ENCODE data around the gene PLIN4. TPM values are rescaled to one million over a fixed set of nuclear protein-coding genes. Genes with fewer than 3 reads are reported as not detected.

The PLIN4 gene
- total and polyA plus RNA-seq, 9 of the 15 experiments (the other 6 are each of a cell fraction or from before 2014, with no cell fraction given), result 0.04 to 0.16 (median 0.07) TPM; not detected in 3

DNA sequence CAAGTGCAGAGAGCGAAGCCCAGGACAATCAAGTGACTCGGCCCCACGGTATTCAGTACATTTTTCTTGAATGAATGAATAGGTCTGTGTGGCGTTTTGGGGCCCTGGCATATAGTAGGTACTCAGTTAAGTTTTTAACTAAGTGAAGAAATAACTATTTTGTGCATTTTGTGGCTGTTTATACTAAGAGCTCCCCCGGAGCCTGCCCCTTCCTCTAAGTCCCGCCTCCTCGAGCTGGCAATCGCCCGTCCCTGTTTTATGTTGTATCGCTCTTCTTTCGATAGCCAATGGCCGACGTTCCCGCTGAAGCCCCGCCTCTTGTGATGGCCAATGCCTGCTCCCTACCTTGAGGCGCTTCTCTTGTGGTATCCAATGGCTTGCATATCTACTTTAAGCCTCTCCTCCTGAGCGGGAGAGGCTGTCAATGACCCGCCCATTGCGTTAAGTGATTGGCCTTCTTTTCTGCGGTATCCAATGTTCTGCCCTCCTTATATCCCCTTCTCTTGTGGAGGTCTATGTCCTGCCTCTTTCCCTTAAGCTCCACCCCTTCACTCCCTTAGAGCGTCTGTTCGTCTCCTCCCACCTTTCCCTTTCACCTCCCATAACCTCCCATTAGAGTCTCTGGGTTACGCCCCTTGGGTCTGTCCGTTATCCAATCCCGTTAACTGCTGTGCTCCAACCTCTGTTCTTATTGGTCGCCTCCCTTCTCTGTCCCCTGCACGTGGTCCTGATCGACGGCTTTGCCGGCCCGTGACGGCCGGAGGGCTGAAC, 46.7 kb downstream of the PLIN4 start (continued):
- no peak for TF ChIP-seq NFATC3 (IDR thresholded peaks at IDR 0.05)
- no peak for TF ChIP-seq RHOXF2B (CRISPR knock-in tag; conservative IDR thresholded peaks at IDR 0.05)
- no peak for TF ChIP-seq ZNF224 (CRISPR knock-in tag; IDR thresholded peaks at IDR 0.05)
- no peak for TF ChIP-seq ZNF217 (CRISPR knock-in tag; IDR thresholded peaks at IDR 0.05)
- TF ChIP-seq GATA2 (CRISPR knock-in tag; IDR thresholded peaks at IDR 0.05), result no peak
- TF ChIP-seq KAT2B (IDR thresholded peaks at IDR 0.05; ENCODE audit: low read depth, low read length), result no peak
- TF ChIP-seq, protein P1, sequence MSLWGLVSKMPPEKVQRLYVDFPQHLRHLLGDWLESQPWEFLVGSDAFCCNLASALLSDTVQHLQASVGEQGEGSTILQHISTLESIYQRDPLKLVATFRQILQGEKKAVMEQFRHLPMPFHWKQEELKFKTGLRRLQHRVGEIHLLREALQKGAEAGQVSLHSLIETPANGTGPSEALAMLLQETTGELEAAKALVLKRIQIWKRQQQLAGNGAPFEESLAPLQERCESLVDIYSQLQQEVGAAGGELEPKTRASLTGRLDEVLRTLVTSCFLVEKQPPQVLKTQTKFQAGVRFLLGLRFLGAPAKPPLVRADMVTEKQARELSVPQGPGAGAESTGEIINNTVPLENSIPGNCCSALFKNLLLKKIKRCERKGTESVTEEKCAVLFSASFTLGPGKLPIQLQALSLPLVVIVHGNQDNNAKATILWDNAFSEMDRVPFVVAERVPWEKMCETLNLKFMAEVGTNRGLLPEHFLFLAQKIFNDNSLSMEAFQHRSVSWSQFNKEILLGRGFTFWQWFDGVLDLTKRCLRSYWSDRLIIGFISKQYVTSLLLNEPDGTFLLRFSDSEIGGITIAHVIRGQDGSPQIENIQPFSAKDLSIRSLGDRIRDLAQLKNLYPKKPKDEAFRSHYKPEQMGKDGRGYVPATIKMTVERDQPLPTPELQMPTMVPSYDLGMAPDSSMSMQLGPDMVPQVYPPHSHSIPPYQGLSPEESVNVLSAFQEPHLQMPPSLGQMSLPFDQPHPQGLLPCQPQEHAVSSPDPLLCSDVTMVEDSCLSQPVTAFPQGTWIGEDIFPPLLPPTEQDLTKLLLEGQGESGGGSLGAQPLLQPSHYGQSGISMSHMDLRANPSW (CRISPR knock-in tag; IDR thresholded peaks at IDR 0.05), result no peak
- TF ChIP-seq NCOA2 (IDR thresholded peaks at IDR 0.05; ENCODE audit: partially characterized antibody in 2 of 2), result no peak
- no peak for TF ChIP-seq ZNF23 (CRISPR knock-in tag; IDR thresholded peaks at IDR 0.05)
- no peak for TF ChIP-seq MCM2 (IDR thresholded peaks at IDR 0.05; ENCODE audit: low read depth)
- no peak for TF ChIP-seq BMI1 (IDR thresholded peaks at IDR 0.05; ENCODE audit: low read length)
- TF ChIP-seq ZNF232 (CRISPR knock-in tag; IDR thresholded peaks at IDR 0.05), result no peak
- no peak for TF ChIP-seq EZH2 (IDR thresholded peaks at IDR 0.05; ENCODE audit: borderline replicate concordance, low read depth, low read length)
- peak; percentile 87 for TF ChIP-seq NFIC (IDR thresholded peaks at IDR 0.05)
- TF ChIP-seq THRAP3 (IDR thresholded peaks at IDR 0.05; ENCODE audit: borderline replicate concordance), result no peak
- TF ChIP-seq, protein P2, sequence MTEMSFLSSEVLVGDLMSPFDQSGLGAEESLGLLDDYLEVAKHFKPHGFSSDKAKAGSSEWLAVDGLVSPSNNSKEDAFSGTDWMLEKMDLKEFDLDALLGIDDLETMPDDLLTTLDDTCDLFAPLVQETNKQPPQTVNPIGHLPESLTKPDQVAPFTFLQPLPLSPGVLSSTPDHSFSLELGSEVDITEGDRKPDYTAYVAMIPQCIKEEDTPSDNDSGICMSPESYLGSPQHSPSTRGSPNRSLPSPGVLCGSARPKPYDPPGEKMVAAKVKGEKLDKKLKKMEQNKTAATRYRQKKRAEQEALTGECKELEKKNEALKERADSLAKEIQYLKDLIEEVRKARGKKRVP (CRISPR knock-in tag; IDR thresholded peaks at IDR 0.05), result no peak
- TF ChIP-seq HNRNPLL (IDR thresholded peaks at IDR 0.05; ENCODE audit: low read depth, low read length, poor library complexity, severe bottlenecking), result peak; percentile 29
- TF ChIP-seq, protein P3, sequence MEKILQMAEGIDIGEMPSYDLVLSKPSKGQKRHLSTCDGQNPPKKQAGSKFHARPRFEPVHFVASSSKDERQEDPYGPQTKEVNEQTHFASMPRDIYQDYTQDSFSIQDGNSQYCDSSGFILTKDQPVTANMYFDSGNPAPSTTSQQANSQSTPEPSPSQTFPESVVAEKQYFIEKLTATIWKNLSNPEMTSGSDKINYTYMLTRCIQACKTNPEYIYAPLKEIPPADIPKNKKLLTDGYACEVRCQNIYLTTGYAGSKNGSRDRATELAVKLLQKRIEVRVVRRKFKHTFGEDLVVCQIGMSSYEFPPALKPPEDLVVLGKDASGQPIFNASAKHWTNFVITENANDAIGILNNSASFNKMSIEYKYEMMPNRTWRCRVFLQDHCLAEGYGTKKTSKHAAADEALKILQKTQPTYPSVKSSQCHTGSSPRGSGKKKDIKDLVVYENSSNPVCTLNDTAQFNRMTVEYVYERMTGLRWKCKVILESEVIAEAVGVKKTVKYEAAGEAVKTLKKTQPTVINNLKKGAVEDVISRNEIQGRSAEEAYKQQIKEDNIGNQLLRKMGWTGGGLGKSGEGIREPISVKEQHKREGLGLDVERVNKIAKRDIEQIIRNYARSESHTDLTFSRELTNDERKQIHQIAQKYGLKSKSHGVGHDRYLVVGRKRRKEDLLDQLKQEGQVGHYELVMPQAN (IDR thresholded peaks at IDR 0.05; ENCODE audit: borderline replicate concordance), result no peak; the same call in 1 of the 2 replicates
- TF ChIP-seq, protein P4, sequence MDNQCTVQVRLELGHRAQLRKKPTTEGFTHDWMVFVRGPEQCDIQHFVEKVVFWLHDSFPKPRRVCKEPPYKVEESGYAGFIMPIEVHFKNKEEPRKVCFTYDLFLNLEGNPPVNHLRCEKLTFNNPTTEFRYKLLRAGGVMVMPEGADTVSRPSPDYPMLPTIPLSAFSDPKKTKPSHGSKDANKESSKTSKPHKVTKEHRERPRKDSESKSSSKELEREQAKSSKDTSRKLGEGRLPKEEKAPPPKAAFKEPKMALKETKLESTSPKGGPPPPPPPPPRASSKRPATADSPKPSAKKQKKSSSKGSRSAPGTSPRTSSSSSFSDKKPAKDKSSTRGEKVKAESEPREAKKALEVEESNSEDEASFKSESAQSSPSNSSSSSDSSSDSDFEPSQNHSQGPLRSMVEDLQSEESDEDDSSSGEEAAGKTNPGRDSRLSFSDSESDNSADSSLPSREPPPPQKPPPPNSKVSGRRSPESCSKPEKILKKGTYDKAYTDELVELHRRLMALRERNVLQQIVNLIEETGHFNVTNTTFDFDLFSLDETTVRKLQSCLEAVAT (IDR thresholded peaks at IDR 0.05), result peak in 1 of 2 experiments; percentile 99; a peak in 2 of 4 replicates
- TF ChIP-seq, protein P5, sequence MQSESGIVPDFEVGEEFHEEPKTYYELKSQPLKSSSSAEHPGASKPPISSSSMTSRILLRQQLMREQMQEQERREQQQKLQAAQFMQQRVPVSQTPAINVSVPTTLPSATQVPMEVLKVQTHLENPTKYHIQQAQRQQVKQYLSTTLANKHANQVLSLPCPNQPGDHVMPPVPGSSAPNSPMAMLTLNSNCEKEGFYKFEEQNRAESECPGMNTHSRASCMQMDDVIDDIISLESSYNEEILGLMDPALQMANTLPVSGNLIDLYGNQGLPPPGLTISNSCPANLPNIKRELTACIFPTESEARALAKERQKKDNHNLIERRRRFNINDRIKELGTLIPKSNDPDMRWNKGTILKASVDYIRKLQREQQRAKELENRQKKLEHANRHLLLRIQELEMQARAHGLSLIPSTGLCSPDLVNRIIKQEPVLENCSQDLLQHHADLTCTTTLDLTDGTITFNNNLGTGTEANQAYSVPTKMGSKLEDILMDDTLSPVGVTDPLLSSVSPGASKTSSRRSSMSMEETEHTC (IDR thresholded peaks at IDR 0.05), result no peak
- TF ChIP-seq ARID1B (IDR thresholded peaks at IDR 0.05), result no peak

Measured in K562 (cell line).